Suprapubic skin (tissue), 2 donors: ENCODE data around the gene MREG.

Experiments
- EP300 ChIP-seq: sonication (generic); formaldehyde crosslinking; IDR thresholded peaks from one replicate; pipeline ENCODE4 v1.6.1; 2017; ENCODE audit warnings: antibody characterized with exemption
- POLR2A ChIP-seq, 2 donors: fragments of 450-650 bp; IDR thresholded peaks; one replicate each; pipeline ENCODE4 v1.6.1; 2017; ENCODE audit warnings: antibody characterized with exemption in 2 of 2, mild to moderate bottlenecking in 2 of 2, moderate library complexity in 2 of 2

DNA sequence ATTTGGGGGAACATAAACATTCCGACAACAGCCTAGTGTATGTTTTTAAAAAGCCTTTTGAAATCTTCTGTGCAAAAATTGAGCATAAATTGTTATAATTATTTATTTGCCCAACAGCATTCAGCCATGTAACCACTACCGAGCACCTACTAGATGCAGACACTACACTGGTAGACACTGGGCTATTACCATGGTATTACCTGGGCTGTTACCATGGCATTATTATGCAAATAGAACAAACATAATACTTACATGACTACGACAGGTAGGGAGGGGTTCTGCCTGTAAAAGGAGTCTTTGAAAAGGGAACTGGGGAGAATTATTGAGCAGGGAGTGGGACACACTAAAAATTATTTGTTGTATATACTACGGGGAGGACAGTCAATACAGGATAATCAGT lies 116.4 kb downstream of the MREG start:
- TF ChIP-seq EP300: no peak
- no peak for TF ChIP-seq POLR2A (IDR thresholded peaks at IDR 0.05)
